OCI-LY3 (cell line): ENCODE data around the gene GTF2I.

Experiments used
- H2AFZ ChIP-seq: fragments of 200-600, 300-600 bp; shearing (Covaris generic); 2 replicates; pipeline ENCODE4 v1.6.0; 2014; ENCODE audit warnings: antibody characterized with exemption, low read depth, low read length
- H3K27ac ChIP-seq: fragments of 200-600, 300-600 bp; sonication (generic); 2 replicates; pipeline ENCODE4 v1.5.1; 2014; ENCODE audit warnings: mild to moderate bottlenecking, low read length, moderate library complexity, mixed read lengths
- H3K27me3 ChIP-seq: fragments of 200-600, 300-600 bp; sonication (generic); 2 replicates; pipeline ENCODE4 v1.6.1; 2014; ENCODE audit warnings: low read depth, low read length, mixed read lengths
- H3K36me3 ChIP-seq: fragments of 200-600, 300-600 bp; sonication (generic); replicated peaks from 2 replicates; pipeline ENCODE3; 2014; ENCODE audit warnings: low read depth, low read length, mixed read lengths
- H3K4me1 ChIP-seq: fragments of 300-600, 200-600 bp; sonication (generic); 2 replicates; pipeline ENCODE4 v1.6.1; 2014; ENCODE audit warnings: low read length, mixed read lengths
- H3K4me2 ChIP-seq: fragments of 200-600, 300-600 bp; sonication (generic); 2 replicates; pipeline ENCODE4 v1.6.1; 2014; ENCODE audit warnings: low read length, mixed read lengths
- H3K4me3 ChIP-seq: fragments of 300-600, 200-600 bp; sonication (generic); 2 replicates; pipeline ENCODE4 v1.5.1; 2014; ENCODE audit warnings: antibody characterized with exemption, mild to moderate bottlenecking, low read length, moderate library complexity
- H3K79me2 ChIP-seq: fragments of 300-600, 200-600 bp; shearing (Covaris generic); 2 replicates; pipeline ENCODE4 v1.6.1; 2014; ENCODE audit warnings: mild to moderate bottlenecking, low read length, mixed read lengths
- H3K9ac ChIP-seq: fragments of 300-600, 200-600 bp; shearing (Covaris generic); 2 replicates; pipeline ENCODE4 v1.6.0; 2014; ENCODE audit warnings: mild to moderate bottlenecking, low read length, moderate library complexity
- H3K9me3 ChIP-seq: fragments of 200-600, 300-600 bp; shearing (Covaris generic); 2 replicates; pipeline ENCODE4 v1.6.1; 2014; ENCODE audit warnings: low read length, mixed read lengths; ENCODE audit not compliant: insufficient read depth
- H4K20me1 ChIP-seq: fragments of 200-600, 300-600 bp; sonication (generic); 2 replicates; pipeline ENCODE4 v1.6.1; 2016; ENCODE audit warnings: low read length, mixed read lengths; ENCODE audit not compliant: insufficient read depth
- CTCF ChIP-seq: fragments of 200-600, 300-600 bp; sonication (generic); IDR thresholded peaks from 2 replicates; pipeline ENCODE4 v1.5.1; 2014; ENCODE audit warnings: antibody characterized with exemption, low read length, low read depth
- EZH2phosphoT487 ChIP-seq: fragments of 200-600 bp; shearing (Covaris generic); IDR thresholded peaks from 2 replicates; pipeline ENCODE4 v1.6.1; 2018; ENCODE audit warnings: antibody characterized with exemption, mixed run types, low read depth

GTF2I gene

GRCh38 chr7:74654811-74655210, 2.7 kb upstream of the GTF2I start:
- no peaks in the 10 kb centered on the region for H3K27me3 ChIP-seq
- H2AFZ ChIP-seq = no peak overlapping the region
- peaks cover 39% of the 10 kb centered on the region for H3K79me2 ChIP-seq
- no peak overlapping the region for H3K4me3 ChIP-seq
- no peaks in the 10 kb centered on the region for H3K9me3 ChIP-seq
- no peak overlapping the region for H3K9ac ChIP-seq
- H3K27ac ChIP-seq = no peak overlapping the region
- H4K20me1 ChIP-seq = no peaks in the 10 kb centered on the region
- H3K4me1 ChIP-seq = peaks cover 39% of the 10 kb centered on the region
- no peak overlapping the region for H3K4me2 ChIP-seq
- no peak for TF ChIP-seq CTCF
- no peak for TF ChIP-seq EZH2phosphoT487
- H3K36me3 ChIP-seq = no peaks in the 10 kb centered on the region

GRCh38 chr7:74655324-74655723, 2.2 kb upstream of the GTF2I start:
- no peak for TF ChIP-seq EZH2phosphoT487
- no peak for TF ChIP-seq CTCF
- peak overlapping the region; percentile 84 for H3K4me3 ChIP-seq
- peaks cover 44% of the 10 kb centered on the region for H3K79me2 ChIP-seq
- no peaks in the 10 kb centered on the region for H3K9me3 ChIP-seq
- peaks cover 39% of the 10 kb centered on the region for H3K4me1 ChIP-seq
- peak overlapping the region; percentile 78 for H3K4me2 ChIP-seq
- H3K27me3 ChIP-seq = no peaks in the 10 kb centered on the region
- no peaks in the 10 kb centered on the region for H4K20me1 ChIP-seq
- no peaks in the 10 kb centered on the region for H3K36me3 ChIP-seq
- no peak overlapping the region for H2AFZ ChIP-seq
- peak overlapping the region; percentile 85; the same call in 1 of the 2 replicates for H3K27ac ChIP-seq
- peak overlapping the region; percentile 67; the same call in 1 of the 2 replicates for H3K9ac ChIP-seq

- H3K4me3 ChIP-seq = peak overlapping the region; percentile 84
- H3K36me3 ChIP-seq = no peaks in the 10 kb centered on the region
- H3K4me2 ChIP-seq = peak overlapping the region; percentile 78
- peak overlapping the region; percentile 33; the same call in 1 of the 2 replicates for H2AFZ ChIP-seq
- no peaks in the 10 kb centered on the region for H3K9me3 ChIP-seq
- H3K9ac ChIP-seq = peak overlapping the region; percentile 67
- H3K4me1 ChIP-seq = peaks cover 38% of the 10 kb centered on the region
- H4K20me1 ChIP-seq = no peaks in the 10 kb centered on the region
- TF ChIP-seq EZH2phosphoT487 (no peak), CTCF (no peak)
- H3K79me2 ChIP-seq = peaks cover 46% of the 10 kb centered on the region
- H3K27me3 ChIP-seq = no peaks in the 10 kb centered on the region
- H3K27ac ChIP-seq = peak overlapping the region; percentile 85
Measured at GRCh38 chr7:74655768-74656440, 1.6 kb upstream of the GTF2I start.

GRCh38 chr7:74656441-74656836, 1.1 kb upstream of the GTF2I start:
- Histone ChIP-seq H3K27ac (peak overlapping the region; percentile 85), H3K9me3 (no peaks in the 10 kb centered on the region), H3K4me3 (peak overlapping the region; percentile 84), H3K4me2 (peak overlapping the region; percentile 78), H3K79me2 (peaks cover 49% of the 10 kb centered on the region), H3K9ac (peak overlapping the region; percentile 95), H3K4me1 (peaks cover 37% of the 10 kb centered on the region), H2AFZ (no peak overlapping the region), H4K20me1 (no peaks in the 10 kb centered on the region), H3K27me3 (no peaks in the 10 kb centered on the region), H3K36me3 (no peaks in the 10 kb centered on the region)
- TF ChIP-seq EZH2phosphoT487 (no peak), CTCF (peak; percentile 31)
